Effector memory CD4-positive, alpha-beta T cell (primary cell): ENCODE results near the gene CXCL12.

ENCODE experiments used
- DNase-seq, 3 donors: peaks; one replicate each; pipeline ENCODE4 v3.0.0-alpha.2; 2020
- H3K27ac ChIP-seq: 2 replicates; pipeline ENCODE4 v1.7.0; 2013; ENCODE audit warnings: mild to moderate bottlenecking, low read length, moderate library complexity; ENCODE audit not compliant: insufficient read depth, poor library complexity, severe bottlenecking
- H3K27me3 ChIP-seq: replicated peaks from 2 replicates; pipeline ENCODE4 v1.7.0; 2013; ENCODE audit warnings: mild to moderate bottlenecking, low read length; ENCODE audit not compliant: insufficient read depth, control insufficient read depth, poor library complexity, severe bottlenecking
- H3K36me3 ChIP-seq: 2 replicates; pipeline ENCODE4 v1.7.0; 2013; ENCODE audit warnings: mild to moderate bottlenecking, low read length, moderate library complexity; ENCODE audit not compliant: control insufficient read depth, insufficient read depth
- H3K4me1 ChIP-seq: 2 replicates; pipeline ENCODE4 v1.7.0; 2013; ENCODE audit warnings: low read length, mild to moderate bottlenecking; ENCODE audit not compliant: control insufficient read depth, insufficient read depth, poor library complexity, severe bottlenecking
- H3K4me3 ChIP-seq: 2 replicates; pipeline ENCODE4 v1.7.0; 2013; ENCODE audit warnings: low read length, low read depth, mild to moderate bottlenecking; ENCODE audit not compliant: insufficient read depth, poor library complexity, severe bottlenecking
- H3K9me3 ChIP-seq: 2 replicates; pipeline ENCODE4 v1.7.0; 2013; ENCODE audit warnings: mild to moderate bottlenecking, low read length, moderate library complexity; ENCODE audit not compliant: control insufficient read depth

Gene CXCL12

GRCh38 chr10:44419790-44420549 is 35.1 kb upstream of the CXCL12 start:
- Histone ChIP-seq H3K9me3 (no peaks in the 10 kb centered on the region), H3K27me3 (no peaks in the 10 kb centered on the region), H3K27ac (no peak overlapping the region), H3K4me3 (no peak overlapping the region), H3K36me3 (no peaks in the 10 kb centered on the region), H3K4me1 (no peaks in the 10 kb centered on the region)
- DNase-seq = no peak

- Histone ChIP-seq H3K36me3 (no peaks in the 10 kb centered on the region), H3K27me3 (no peaks in the 10 kb centered on the region), H3K27ac (no peak overlapping the region), H3K4me3 (no peak overlapping the region), H3K9me3 (no peaks in the 10 kb centered on the region), H3K4me1 (no peaks in the 10 kb centered on the region)
- no peak for DNase-seq
These were observed 33.7 kb upstream of the CXCL12 start for GRCh38 chr10:44418637-44419036.

GRCh38 chr10:44417761-44418160 is 32.9 kb upstream of the CXCL12 start:
- no peak overlapping the region for H3K4me3 ChIP-seq
- H3K9me3 ChIP-seq = no peaks in the 10 kb centered on the region
- H3K27ac ChIP-seq = no peak overlapping the region
- no peaks in the 10 kb centered on the region for H3K4me1 ChIP-seq
- no peaks in the 10 kb centered on the region for H3K36me3 ChIP-seq
- H3K27me3 ChIP-seq = no peaks in the 10 kb centered on the region
- no peak for DNase-seq

GRCh38 chr10:44416936-44417335 is 32.0 kb upstream of the CXCL12 start:
- Histone ChIP-seq H3K4me1 (no peaks in the 10 kb centered on the region), H3K27me3 (no peaks in the 10 kb centered on the region), H3K4me3 (no peak overlapping the region), H3K36me3 (no peaks in the 10 kb centered on the region), H3K9me3 (no peaks in the 10 kb centered on the region), H3K27ac (no peak overlapping the region)
- no peak for DNase-seq

GRCh38 chr10:44416021-44416771 is 31.3 kb upstream of the CXCL12 start:
- H3K27me3 ChIP-seq = no peaks in the 10 kb centered on the region
- no peak for DNase-seq
- H3K27ac ChIP-seq = no peak overlapping the region
- H3K36me3 ChIP-seq = no peaks in the 10 kb centered on the region
- no peaks in the 10 kb centered on the region for H3K9me3 ChIP-seq
- H3K4me3 ChIP-seq = no peak overlapping the region
- H3K4me1 ChIP-seq = no peaks in the 10 kb centered on the region

GRCh38 chr10:44415121-44415520 is 30.2 kb upstream of the CXCL12 start:
- no peaks in the 10 kb centered on the region for H3K4me1 ChIP-seq
- no peak overlapping the region for H3K27ac ChIP-seq
- DNase-seq = no peak
- H3K36me3 ChIP-seq = no peaks in the 10 kb centered on the region
- H3K9me3 ChIP-seq = no peaks in the 10 kb centered on the region
- no peaks in the 10 kb centered on the region for H3K27me3 ChIP-seq
- H3K4me3 ChIP-seq = no peak overlapping the region

- no peak overlapping the region for H3K27ac ChIP-seq
These were observed 28.5 kb upstream of the CXCL12 start for GRCh38 chr10:44413416-44413815.

GRCh38 chr10:44411251-44411650 is 26.4 kb upstream of the CXCL12 start:
- Histone ChIP-seq H3K9me3 (no peaks in the 10 kb centered on the region), H3K4me1 (no peaks in the 10 kb centered on the region)
- no peak for DNase-seq

More at GRCh38 chr10:44413416-44413815, 28.5 kb upstream of the CXCL12 start:
- DNase-seq = no peak
- Histone ChIP-seq H3K36me3 (no peaks in the 10 kb centered on the region), H3K27me3 (no peaks in the 10 kb centered on the region), H3K4me1 (no peaks in the 10 kb centered on the region), H3K9me3 (no peaks in the 10 kb centered on the region), H3K4me3 (no peak overlapping the region)

GRCh38 chr10:44404741-44405437 is 20.0 kb upstream of the CXCL12 start:
- DNase-seq = no peak
- Histone ChIP-seq H3K4me3 (no peak overlapping the region), H3K27ac (no peak overlapping the region), H3K4me1 (no peaks in the 10 kb centered on the region), H3K36me3 (no peaks in the 10 kb centered on the region), H3K27me3 (no peaks in the 10 kb centered on the region), H3K9me3 (no peaks in the 10 kb centered on the region)

More at GRCh38 chr10:44411251-44411650, 26.4 kb upstream of the CXCL12 start:
- H3K4me3 ChIP-seq = no peak overlapping the region
- no peaks in the 10 kb centered on the region for H3K27me3 ChIP-seq
- H3K36me3 ChIP-seq = no peaks in the 10 kb centered on the region
- H3K27ac ChIP-seq = no peak overlapping the region
